GM19240 (cell line): ENCODE data around the gene RGS17.
"Not testable (repeated sequence)": the region's sequence is repeated elsewhere in the genome, so short reads cannot be mapped to it uniquely, and the experiment has no call there.

Source experiments
- DNase-seq: peaks from one replicate; pipeline ENCODE4 v3.0.0; 2011; ENCODE audit warnings: low spot score; ENCODE audit not compliant: insufficient read length

Gene RGS17

GRCh38 chr6:153125032-153125431 is 6.0 kb downstream of the RGS17 start:
- DNase-seq = no peak

- no peak for DNase-seq
Measured at GRCh38 chr6:153123801-153124200, 7.3 kb downstream of the RGS17 start.

GRCh38 chr6:153121311-153121710 is 9.8 kb downstream of the RGS17 start:
- no peak for DNase-seq

DNA sequence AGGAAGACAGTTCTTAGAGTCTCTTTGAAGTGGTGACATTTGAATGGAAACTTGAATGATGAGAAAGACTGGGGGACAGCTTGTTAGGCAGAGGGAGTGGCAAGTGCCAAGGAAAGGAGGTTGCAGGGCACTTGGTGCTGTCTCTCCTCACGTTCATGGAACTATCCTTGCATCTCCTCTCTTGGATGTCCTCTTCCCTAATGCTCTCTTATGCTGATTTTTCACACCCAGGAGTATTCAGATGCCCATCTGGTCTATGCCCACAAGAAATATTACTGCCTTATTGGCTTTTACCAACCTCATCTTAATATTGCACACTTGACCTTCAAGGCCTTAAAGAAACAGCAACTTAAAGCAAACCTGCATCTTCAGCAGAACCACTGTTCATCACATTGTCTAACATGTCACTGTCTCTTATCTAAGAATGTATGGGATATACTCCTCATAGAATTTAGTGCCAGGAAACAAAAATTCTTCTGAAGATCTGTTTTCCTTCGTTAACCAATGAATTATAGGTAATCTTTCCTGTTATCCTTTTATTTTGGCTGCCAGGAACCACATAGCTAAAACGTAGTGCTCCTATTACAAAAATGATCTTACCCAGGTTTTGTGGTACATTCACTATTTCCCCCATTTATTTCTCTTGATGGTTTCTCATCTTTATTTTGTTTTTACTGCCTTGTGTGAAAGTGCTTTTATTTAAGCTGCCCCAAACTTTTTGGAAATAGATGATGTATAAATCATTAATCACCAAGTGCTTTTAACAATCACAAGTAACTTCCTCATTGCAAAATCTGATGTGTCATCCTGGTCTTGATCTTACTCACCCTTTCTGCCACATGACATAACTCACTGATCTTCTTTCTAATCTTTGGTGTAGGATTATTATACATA is 12.8 kb downstream of the RGS17 start:
- DNase-seq = no peak

DNA sequence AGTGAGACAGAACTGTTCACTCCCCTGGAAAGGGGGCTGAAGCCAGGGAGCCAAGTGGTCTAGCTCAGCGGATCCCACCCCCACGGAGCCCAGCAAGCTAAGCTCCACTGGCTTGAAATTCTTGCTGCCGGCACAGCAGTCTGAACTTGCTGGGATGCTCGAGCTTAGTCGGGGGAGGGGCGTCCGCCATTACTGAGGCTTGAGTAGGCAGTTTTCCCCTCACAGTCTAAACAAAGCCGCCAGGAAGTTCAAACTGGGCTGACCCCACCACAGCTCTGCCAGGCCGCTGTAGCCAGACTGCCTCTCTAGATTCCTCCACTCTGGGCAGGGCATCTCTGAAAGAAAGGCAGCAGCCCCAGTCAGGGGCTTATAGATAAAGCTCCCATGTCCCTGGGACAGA is 20.0 kb downstream of the RGS17 start:
- not testable (repeated sequence) for DNase-seq

DNA sequence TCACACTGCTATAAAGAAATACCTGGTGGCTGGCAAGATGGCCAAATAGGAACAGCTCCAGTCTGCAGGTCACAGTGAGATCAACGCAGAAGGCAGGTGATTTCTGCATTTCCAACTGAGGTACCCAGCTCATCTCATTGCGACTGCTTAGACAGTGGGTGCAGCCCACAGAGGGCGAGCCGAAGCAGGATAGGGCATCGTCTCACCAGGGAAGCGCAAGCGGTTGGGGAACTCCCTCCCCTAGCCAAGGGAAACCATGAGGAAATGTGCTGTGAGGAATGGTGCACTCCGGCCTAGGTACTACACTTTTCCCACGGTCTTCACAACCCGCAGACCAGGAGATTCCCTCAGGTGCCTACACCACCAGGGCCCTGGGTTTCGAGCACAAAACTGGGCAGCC is 20.5 kb downstream of the RGS17 start:
- DNase-seq = not testable (repeated sequence)

GRCh38 chr6:153108315-153108714 is 22.8 kb downstream of the RGS17 start:
- DNase-seq = no peak

GRCh38 chr6:153106021-153106420 is 25.1 kb downstream of the RGS17 start:
- no peak for DNase-seq

DNA sequence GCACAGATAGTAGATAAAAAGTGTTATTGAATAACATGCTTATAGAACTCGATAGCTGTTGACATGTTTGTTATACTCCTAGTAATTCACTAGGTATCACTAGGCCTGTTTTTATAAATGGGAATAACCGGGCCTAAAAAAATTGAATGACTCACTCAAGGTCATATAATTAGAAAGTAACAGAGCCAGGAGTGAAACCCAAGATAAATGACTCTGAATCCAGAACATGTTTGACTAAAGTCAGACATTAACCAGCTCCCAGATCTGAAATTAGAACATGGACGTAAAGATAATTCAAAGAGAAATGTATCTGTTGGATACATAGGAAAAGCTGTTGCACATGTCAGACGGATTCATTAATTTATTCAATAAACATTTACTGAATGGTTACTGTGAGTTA is 26.9 kb downstream of the RGS17 start:
- no peak for DNase-seq

- DNase-seq = no peak
Measured at GRCh38 chr6:153103319-153103655, 27.8 kb downstream of the RGS17 start.

DNA sequence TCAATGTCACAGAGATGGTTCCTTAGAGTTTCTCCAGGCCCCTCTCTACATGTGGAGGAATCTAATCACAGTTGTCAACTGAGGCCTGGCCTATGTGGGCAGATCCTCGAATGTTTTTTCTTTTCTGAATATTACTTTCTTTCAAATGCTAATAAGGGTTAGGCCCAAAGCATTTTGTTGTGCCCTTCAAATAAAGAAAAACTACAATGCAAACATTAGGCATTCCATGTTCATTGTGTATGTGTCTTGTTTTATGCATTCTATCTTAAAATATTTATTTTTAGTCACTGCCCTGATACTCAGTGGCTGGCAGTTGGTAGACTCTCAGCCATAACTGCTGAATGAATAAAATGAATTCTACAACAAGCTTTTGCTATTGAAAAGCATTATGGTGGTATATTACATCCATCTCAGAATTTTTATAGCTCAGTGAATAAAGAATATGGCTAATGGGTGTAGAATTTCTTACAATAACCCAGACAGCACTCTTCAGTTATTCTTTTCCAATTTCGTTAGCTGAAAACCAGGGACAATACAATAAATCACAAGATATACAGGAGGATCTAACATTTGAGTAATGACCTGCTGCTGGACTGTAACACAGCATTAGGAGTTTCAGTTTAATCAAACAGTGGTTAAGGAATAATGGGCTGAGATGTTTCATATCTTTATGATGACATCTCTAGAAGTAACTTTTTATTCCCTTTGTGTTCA is 28.3 kb downstream of the RGS17 start:
- DNase-seq = no peak

DNA sequence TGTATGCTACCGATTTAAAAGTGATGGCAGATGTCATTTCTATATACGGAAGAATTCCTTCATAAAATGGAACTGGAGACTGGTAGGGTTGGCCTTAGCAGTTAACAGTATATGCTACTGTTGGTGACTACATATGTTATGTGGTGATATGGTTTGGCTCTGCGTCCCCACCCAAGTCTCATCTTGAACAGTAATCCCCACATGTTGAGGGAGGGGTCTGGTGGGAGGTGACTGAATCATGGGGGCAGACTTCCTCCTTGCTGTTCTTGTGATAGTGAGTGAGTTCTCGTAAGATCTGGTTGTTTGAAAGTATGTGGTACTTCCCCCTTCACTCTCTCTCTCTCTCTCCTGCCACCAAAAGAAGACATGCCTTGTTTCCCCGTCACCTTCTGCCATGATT is 29.6 kb downstream of the RGS17 start:
- DNase-seq = no peak

- no peak for DNase-seq
Measured at GRCh38 chr6:153099636-153100035, 31.4 kb downstream of the RGS17 start.

DNA sequence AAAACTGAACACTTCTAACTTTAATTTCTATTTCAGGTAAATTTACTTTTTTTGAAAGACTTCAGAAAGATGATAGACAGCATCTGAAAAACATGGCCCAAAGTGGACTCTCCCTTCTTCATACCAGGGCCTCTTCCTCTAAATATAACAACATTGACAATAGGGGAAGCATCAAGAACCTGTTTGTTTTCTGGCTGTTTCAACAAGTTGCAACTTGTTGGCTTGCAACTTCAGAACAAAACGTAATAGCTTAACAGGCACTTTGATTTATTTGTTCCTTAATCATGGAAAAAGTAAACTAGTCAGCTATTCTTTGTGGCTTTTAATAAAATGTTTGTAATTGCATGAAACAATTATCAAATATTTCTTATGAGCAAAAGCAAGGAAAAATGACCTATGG is 34.3 kb downstream of the RGS17 start:
- no peak for DNase-seq

DNA sequence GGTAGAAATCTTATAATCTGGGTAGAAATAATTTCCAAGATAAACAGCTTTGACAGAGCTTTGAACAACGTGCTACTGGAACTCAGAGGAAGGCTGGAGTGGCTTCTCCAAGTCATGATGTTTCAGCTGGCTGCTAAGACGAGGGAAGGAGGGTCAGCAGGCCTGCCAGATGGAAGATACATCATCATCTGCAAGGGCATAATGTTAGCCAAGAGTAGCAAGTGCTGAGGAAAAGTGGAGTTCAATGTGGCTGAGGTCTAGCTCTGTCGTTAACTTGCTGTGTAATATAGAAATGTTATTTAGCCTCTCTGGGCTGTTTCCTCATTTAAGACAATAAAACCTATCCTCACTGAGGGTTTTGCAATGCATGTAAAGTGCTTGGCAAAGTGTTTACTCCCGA is 35.1 kb downstream of the RGS17 start:
- no peak for DNase-seq

DNA sequence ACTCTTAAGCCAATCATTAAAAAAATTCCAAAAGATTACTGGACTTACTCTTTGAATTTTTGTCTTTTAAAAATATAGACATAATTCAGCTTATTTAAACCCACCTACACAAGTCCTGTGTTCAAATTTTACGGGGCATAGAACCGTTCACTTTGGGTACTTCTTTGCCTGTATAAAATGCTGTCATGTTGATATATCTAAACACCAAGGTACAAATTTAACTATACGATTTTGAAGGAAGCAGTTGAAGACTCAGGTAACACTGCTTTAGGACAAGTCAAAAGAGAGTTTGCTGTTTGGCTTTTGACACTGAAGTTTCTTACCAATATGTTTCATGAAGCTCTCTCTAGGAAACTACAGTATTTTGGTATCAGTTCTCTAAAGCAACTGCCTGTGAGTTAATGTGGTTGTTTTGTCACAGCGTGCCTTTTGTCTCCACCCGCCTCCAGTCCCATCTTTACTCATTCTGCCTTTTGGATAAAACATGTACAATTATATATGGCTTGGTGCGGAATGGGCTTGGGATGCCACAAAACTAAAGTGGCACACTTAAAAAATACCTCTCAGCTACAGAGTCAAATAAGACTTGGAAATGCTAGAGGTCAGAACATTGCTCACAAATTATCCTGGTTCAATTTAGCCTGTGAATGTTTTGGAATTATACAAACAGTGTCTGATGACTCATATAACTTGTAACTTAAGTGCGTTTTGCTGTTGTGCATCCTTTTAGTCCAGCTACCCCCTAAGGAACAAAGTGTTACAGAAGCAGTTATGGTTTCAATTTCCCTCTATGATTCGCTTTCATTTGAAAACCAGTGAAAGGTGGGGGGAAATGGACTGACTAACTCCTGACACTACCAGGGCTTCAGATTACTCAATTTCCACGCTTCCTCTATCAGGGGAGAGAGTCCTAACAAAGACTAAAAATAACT is 38.7 kb downstream of the RGS17 start:
- DNase-seq = no peak

DNA sequence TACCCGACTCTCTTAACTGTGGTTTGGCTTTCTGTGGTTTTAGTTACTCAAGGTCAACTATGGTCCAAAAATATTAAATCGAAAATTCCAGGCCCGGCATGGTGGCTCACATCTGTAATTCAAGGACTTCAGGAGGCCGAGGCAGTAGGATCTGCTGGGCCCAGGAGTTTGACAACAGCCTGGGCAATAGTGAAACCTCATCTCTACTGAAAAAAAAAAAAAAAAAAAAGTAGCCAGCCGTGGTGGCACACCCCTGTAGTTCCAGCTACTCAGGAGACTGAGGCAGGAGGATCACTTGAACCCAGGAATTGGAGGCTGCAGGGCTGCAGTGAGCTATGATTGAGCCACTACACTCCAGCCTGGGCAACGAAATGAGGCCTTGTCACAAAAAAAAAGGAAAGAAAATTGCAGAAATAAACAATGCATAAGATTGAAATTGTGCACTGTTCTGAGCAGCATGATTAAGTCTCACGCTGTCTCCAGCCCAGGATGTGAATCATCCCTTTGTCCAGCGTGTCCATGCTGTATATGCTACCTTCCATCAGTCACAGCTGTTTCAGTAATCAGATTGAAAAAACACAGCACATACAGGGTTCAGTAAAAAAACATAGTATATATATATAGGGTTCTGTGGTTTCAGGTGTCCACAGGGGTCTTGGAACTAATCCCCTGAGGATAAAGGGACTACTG is 40.7 kb downstream of the RGS17 start:
- no peak for DNase-seq

DNA sequence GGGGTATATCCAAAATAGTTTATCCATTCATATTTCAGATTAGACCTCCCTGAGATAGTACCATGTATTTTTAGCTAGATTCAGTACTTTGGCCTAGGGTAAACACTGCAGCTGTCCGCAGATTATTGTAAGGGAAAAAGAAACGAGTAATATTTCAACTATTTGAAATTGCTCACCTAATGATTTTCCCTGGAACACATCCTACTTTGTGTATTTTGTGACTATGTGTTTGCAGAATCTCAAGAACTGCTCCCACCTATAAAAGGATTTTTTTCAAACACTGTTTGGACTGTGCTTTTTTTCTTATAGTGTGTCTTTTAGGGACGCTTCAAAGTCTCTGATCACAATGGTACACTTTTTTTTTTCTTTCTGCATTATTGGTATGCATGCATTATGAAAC is 42.3 kb downstream of the RGS17 start:
- DNase-seq = no peak

DNA sequence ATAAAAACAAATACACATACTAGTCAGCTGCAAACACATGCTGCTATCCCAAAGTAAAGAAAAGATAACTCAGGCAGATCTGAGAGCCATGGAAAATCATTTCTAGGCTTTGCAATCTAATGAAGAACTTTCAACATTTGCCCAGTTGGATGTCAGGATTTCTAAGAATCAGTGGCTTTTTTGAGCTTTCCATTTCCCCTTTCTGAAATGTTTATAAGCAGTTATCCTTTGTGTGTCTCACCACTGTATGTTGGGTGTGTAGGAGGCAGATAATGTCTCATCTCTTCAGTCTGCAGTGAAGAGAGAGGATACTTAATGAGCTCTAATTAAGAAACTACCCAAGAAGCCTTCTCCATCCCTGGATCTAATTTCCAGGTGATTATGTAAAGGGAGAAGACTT is 43.6 kb downstream of the RGS17 start:
- no peak for DNase-seq

DNA sequence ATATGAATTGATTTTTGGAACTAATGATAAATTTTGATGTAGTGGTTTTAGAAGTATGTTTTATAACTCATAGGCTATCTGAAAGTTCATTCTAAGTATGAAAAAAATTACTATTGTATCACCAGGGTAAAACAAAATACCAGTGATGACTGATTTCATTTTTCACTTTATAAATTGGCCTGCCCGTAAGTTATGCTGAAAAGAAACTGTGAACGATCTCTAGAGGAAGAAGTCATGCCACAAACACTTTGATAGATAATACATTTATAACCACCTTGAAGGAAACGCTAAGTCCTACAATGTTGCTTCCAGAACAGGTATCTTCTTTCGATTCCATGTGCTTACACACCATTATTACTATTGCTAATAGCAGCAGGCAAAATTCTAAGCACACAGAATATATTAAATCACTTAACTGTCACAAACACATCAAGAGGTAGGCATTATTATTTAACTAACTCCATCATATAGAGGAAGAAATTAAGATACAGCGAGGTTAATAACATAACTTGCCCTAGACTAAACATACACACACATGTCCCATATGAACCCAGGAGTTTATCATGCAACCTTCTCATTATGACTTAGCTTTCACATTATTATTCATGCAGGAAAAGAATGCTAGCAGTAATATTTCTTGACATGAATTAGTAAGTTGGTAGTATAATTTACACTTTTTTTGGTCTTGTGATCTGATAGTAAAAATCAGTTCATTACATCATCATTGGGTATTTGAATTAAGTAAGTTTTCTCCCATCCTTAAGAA is 44.7 kb downstream of the RGS17 start:
- no peak for DNase-seq
